Measurements from ENCODE around the gene MRGPRF.

Gene MRGPRF

DNA sequence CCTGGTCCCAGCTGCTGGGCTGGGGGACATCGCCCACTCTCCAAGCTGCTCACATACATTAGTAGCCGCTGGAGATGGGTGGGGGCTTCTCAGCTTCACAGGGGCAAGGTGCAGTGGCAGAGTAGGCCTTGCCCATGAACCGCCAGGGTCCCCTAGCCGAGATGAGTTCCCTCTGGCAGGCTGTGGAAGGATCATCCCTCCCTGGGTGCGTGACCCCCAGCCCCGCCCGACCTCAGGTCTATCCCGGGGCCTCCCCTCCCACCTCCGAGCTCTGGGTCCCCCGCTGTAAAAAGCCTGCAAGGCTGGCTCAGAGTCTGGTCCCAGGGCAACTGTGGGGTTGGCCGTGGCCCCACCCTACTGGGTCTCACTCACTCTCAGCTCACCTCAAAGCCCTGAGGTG is 20.4 kb upstream of the MRGPRF start:
- TF ChIP-seq, protein P1, sequence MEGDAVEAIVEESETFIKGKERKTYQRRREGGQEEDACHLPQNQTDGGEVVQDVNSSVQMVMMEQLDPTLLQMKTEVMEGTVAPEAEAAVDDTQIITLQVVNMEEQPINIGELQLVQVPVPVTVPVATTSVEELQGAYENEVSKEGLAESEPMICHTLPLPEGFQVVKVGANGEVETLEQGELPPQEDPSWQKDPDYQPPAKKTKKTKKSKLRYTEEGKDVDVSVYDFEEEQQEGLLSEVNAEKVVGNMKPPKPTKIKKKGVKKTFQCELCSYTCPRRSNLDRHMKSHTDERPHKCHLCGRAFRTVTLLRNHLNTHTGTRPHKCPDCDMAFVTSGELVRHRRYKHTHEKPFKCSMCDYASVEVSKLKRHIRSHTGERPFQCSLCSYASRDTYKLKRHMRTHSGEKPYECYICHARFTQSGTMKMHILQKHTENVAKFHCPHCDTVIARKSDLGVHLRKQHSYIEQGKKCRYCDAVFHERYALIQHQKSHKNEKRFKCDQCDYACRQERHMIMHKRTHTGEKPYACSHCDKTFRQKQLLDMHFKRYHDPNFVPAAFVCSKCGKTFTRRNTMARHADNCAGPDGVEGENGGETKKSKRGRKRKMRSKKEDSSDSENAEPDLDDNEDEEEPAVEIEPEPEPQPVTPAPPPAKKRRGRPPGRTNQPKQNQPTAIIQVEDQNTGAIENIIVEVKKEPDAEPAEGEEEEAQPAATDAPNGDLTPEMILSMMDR (conservative IDR thresholded peaks at IDR 0.05; ENCODE audit: low read depth, low read length), result no peak
- DNase-seq (ENCODE audit: low read depth), result no peak
- H3K4me3 ChIP-seq (ENCODE audit: low read depth, low read length), result no peak overlapping the region

DNA sequence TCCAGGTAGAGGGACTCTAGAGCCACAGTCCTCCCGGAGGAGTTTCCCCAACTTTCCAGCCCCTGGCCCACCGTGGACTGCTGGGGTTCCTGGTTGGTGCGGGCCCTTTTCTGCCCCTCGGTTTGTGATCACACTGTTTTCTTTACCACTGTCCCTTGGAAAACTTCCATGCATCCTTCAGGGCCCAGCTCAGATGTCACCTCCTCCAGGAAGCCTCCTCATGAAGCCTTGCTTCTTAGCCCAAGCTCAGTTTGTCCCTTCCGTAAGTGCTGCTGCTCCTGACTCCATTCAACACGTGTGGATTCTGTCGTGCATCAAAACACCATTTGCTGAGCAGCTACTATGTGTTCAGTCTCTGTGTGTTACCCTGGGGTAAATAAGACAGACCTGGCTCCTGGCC is 19.8 kb upstream of the MRGPRF start:
- H3K4me3 ChIP-seq (ENCODE audit: low read depth, low read length), result no peak overlapping the region
- no peak for DNase-seq (ENCODE audit: low read depth)
- TF ChIP-seq, protein P1 (conservative IDR thresholded peaks at IDR 0.05; ENCODE audit: low read depth, low read length), result no peak

- no peak overlapping the region for H3K4me3 ChIP-seq (ENCODE audit: low read depth, low read length)
- TF ChIP-seq, protein P1 (conservative IDR thresholded peaks at IDR 0.05; ENCODE audit: low read depth, low read length), result no peak
- no peak for DNase-seq (ENCODE audit: low read depth)
These were observed 17.3 kb upstream of the MRGPRF start for GRCh38 chr11:69030301-69030700.

- TF ChIP-seq, protein P1 (conservative IDR thresholded peaks at IDR 0.05; ENCODE audit: low read depth, low read length), result no peak
- peak; percentile 94 for DNase-seq (ENCODE audit: low read depth)
- no peak overlapping the region for H3K4me3 ChIP-seq (ENCODE audit: low read depth, low read length)
These were observed 14.8 kb upstream of the MRGPRF start for GRCh38 chr11:69027704-69028372.

DNA sequence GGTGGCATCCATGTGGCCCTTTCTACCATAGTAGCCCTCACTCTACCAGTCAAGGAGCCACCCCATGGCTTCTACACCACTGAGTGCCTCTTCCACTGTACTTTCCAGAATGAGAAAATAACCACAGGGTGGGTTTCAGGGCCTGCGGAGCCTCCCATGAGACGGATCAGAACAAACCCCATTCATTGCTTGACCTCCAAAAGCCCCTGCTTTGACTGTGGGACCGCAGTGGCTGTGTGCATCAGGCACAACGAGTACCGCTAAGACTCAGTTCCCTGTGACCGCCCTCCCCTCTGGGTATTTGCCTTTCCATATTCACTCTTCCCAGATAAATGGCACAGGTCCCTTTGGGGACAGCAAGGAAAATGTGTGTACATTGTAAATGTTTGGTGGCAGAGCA is 11.5 kb upstream of the MRGPRF start:
- H3K4me3 ChIP-seq (ENCODE audit: low read depth, low read length), result no peak overlapping the region
- TF ChIP-seq, protein P1 (conservative IDR thresholded peaks at IDR 0.05; ENCODE audit: low read depth, low read length), result no peak
- no peak for DNase-seq (ENCODE audit: low read depth)

DNA sequence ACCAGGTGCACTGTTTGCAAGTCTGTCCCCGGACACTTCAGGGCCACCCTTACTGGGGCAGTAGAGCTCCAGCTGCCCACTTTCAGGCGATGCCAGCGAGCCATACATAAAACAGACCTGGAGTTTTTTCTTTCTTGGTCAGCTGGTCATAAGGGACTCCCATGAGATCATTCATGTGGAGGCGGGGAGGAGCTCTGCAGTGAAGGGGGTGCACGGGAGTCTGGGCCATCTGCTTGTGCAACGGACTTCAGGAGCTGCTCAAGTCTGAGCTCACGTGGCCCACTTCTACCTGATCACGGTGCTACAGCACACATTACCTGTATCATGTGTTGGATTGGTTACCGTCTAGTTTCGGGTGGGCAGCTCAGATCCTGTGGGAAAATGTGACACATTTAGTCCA is 9.2 kb upstream of the MRGPRF start:
- TF ChIP-seq, protein P1 (conservative IDR thresholded peaks at IDR 0.05; ENCODE audit: low read depth, low read length), result no peak
- no peak overlapping the region for H3K4me3 ChIP-seq (ENCODE audit: low read depth, low read length)
- no peak for DNase-seq (ENCODE audit: low read depth)

- no peak for DNase-seq (ENCODE audit: low read depth)
- no peak overlapping the region for H3K4me3 ChIP-seq (ENCODE audit: low read depth, low read length)
- TF ChIP-seq, protein P1 (conservative IDR thresholded peaks at IDR 0.05; ENCODE audit: low read depth, low read length), result no peak
These were observed 5.9 kb upstream of the MRGPRF start for GRCh38 chr11:69018924-69019323.

Measured in choroid plexus epithelial cell (primary cell).